Glutamatergic neuron (in vitro differentiated cells): ENCODE measurements around the gene SLCO2A1. TPM values are rescaled to one million over a fixed set of nuclear protein-coding genes. Genes with fewer than 3 reads are reported as not detected.

Experiments used
- DNase-seq: peaks from one replicate; pipeline ENCODE4 v3.0.0; 2022
- H3K27ac Mint-ChIP-seq: one replicate; pipeline ENCODE4 v1.8.0; 2020; ENCODE audit warnings: mild to moderate bottlenecking, mixed read lengths, inconsistent platforms; ENCODE audit not compliant: unreplicated experiment
- H3K27me3 Mint-ChIP-seq: one replicate; pipeline ENCODE4 v1.8.0; 2020; ENCODE audit warnings: mild to moderate bottlenecking, moderate library complexity, mixed read lengths, inconsistent platforms; ENCODE audit not compliant: unreplicated experiment
- H3K36me3 Mint-ChIP-seq: one replicate; pipeline ENCODE4 v1.8.0; 2020; ENCODE audit warnings: mild to moderate bottlenecking, mixed read lengths, inconsistent platforms; ENCODE audit not compliant: unreplicated experiment
- H3K4me1 Mint-ChIP-seq: one replicate; pipeline ENCODE4 v1.8.0; 2020; ENCODE audit warnings: mild to moderate bottlenecking, low read depth, mixed read lengths, inconsistent platforms; ENCODE audit not compliant: unreplicated experiment
- H3K4me3 Mint-ChIP-seq: one replicate; pipeline ENCODE4 v1.8.0; 2020; ENCODE audit warnings: mild to moderate bottlenecking, mixed read lengths, inconsistent platforms; ENCODE audit not compliant: unreplicated experiment
- H3K9me3 Mint-ChIP-seq: one replicate; pipeline ENCODE4 v1.8.0; 2020; ENCODE audit warnings: mild to moderate bottlenecking, moderate library complexity, mixed read lengths, inconsistent platforms; ENCODE audit not compliant: unreplicated experiment
- total RNA-seq: library from RNA; stranded (reverse); fragmentation: NEBNext Ultra II Directional; extraction: Animal tissue kit (Norgen Biotek cat#: 25700); gene quantifications from one replicate; pipeline ENCODE4 v1.2.1, GENCODE V29; 2021; ENCODE audit not compliant: unreplicated experiment
- TF ChIP-seq, protein P1 (sequence below): fragments of 200-600 bp; sonication (generic); IDR thresholded peaks from one replicate; pipeline ENCODE4 v1.5.0; 2021; ENCODE audit not compliant: partially characterized antibody, unreplicated experiment

SLCO2A1 gene
- total RNA-seq, 1 donor from 2014 or later, result not detected

DNA sequence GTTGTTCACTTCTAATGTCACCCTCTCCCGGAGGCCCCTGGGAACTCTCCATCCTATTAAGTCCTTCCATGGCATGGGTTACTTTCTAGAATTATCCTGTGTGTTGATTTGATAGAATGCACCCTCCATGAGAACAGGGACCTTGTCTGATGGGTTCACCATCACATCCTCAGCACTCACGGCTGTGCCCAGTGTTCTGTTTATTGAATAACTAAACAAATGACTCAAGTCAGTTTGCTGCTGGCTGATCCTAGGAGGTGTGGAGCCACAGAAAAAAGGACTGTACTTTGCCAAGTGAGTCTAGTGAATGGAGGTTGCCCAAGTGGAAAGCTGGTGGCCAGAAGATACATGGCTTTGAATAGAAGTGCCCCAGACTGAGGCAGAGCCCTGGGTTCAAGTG is 85.5 kb downstream of the SLCO2A1 start:
- Mint-ChIP-seq H3K27ac (no peak overlapping the region), H3K4me1 (no peaks in the 10 kb centered on the region), H3K4me3 (no peak overlapping the region), H3K9me3 (peaks cover 3% of the 10 kb centered on the region), H3K36me3 (no peaks in the 10 kb centered on the region), H3K27me3 (peaks cover 3% of the 10 kb centered on the region)
- no peak for DNase-seq
- TF ChIP-seq, protein P1, sequence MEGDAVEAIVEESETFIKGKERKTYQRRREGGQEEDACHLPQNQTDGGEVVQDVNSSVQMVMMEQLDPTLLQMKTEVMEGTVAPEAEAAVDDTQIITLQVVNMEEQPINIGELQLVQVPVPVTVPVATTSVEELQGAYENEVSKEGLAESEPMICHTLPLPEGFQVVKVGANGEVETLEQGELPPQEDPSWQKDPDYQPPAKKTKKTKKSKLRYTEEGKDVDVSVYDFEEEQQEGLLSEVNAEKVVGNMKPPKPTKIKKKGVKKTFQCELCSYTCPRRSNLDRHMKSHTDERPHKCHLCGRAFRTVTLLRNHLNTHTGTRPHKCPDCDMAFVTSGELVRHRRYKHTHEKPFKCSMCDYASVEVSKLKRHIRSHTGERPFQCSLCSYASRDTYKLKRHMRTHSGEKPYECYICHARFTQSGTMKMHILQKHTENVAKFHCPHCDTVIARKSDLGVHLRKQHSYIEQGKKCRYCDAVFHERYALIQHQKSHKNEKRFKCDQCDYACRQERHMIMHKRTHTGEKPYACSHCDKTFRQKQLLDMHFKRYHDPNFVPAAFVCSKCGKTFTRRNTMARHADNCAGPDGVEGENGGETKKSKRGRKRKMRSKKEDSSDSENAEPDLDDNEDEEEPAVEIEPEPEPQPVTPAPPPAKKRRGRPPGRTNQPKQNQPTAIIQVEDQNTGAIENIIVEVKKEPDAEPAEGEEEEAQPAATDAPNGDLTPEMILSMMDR, result no peak

DNA sequence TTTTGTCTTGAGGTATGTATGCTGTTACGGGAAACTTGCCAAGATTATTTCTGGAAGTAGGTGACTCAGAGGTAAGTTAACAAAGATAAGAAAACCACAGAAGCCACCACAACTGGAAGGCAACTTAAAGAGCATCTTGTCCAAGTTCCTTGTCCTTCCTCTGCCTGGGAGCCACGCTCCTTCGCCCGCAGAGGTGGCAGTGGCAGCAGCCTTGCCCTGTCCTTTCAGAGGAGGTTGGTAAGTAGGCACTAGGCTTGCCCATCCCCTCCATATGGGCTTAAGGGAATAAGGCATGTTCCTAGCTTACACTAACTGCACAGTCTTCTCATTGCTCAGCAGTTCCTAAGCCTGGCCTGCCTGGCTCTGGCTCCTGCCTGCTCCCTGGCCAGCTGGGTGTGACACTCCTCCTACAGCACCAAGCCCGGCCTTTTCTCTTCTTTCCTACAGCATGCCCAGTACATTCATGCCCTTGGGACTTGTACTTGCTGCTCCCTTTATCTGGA is 86.0 kb downstream of the SLCO2A1 start:
- H3K4me3 Mint-ChIP-seq, result no peak overlapping the region

DNA sequence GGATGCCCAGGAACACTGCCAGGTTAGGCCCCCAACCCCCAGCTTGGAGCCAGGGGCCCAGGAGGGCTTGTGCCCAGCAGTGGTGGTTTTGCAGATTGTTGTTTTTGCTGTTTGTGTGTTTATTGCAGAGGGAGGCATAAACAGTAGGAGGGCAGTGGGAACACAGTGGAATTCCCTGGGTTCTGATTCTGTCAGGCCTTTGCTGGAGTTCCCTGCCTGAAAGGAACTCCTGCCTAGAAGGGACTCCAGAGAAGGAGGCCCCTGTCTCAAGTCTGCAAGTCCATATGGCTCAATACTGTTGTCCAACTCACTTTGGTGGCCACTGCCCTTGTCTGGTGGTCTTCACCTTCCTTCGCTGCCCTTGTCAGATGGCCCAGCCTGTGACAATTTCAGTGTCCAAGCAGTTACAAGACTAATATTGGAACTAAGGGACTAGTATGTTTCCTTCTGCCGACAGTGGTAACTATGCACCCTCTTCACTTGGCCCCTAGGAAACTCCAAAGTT is 86.6 kb downstream of the SLCO2A1 start:
- Mint-ChIP-seq H3K9me3 (peaks cover 2% of the 10 kb centered on the region), H3K4me3 (no peak overlapping the region), H3K36me3 (no peaks in the 10 kb centered on the region), H3K27me3 (peaks cover 2% of the 10 kb centered on the region), H3K27ac (no peak overlapping the region), H3K4me1 (no peaks in the 10 kb centered on the region)
- no peak for DNase-seq
- TF ChIP-seq, protein P1, result no peak

More for the DNA sequence above, 86.0 kb downstream of the SLCO2A1 start:
- Mint-ChIP-seq H3K9me3 (peaks cover 2% of the 10 kb centered on the region), H3K4me1 (no peaks in the 10 kb centered on the region), H3K27ac (no peak overlapping the region), H3K36me3 (no peaks in the 10 kb centered on the region), H3K27me3 (peaks cover 2% of the 10 kb centered on the region)
- no peak for DNase-seq
- TF ChIP-seq, protein P1, result no peak

DNA sequence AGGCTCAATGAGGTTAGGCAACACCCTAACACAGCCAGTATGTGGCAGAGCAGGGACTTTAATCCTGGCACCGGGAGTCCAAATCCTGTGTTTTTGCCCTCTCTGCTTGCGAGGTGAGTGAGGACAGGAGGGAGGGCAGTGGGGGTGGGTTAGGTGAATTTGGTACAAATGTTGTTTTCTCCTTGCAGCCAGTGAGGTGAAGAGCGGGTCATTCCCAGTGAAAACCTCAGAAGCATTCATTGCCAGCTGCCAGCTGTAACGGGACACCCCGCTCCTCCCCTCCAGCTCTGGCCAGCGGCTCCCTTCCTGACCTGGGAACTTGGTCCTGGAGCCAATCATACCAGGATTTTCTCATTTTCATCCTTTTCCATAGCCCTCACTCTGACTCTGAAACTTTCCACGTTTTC is 88.3 kb downstream of the SLCO2A1 start:
- no peak for DNase-seq
- Mint-ChIP-seq H3K27ac (no peak overlapping the region), H3K9me3 (peaks cover 2% of the 10 kb centered on the region)

DNA sequence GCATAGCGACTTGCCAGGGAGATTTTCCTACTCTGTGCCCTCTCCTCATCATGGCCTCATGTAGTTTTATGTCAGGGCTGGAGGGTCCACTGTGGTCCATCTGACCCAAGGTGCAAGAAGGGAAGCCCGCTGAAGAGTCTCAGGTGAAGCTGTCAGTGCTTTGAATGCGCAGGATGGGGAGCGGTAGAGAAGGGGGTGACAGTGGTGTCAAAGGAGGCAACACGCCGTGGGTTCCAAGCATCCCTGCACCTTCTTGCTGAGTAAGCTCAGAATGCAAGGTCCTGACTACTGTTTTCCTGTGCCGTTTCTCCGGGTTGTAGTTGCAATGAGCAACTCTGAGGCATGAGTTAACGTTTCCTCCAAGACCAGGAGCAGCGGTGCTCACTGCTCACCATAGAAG is 89.2 kb downstream of the SLCO2A1 start:
- Mint-ChIP-seq H3K27ac (no peak overlapping the region), H3K36me3 (no peaks in the 10 kb centered on the region), H3K4me1 (no peaks in the 10 kb centered on the region), H3K9me3 (peaks cover 2% of the 10 kb centered on the region), H3K27me3 (no peaks in the 10 kb centered on the region), H3K4me3 (no peak overlapping the region)
- TF ChIP-seq, protein P1, result no peak
- DNase-seq, result no peak

More for the DNA sequence above, 88.3 kb downstream of the SLCO2A1 start:
- no peaks in the 10 kb centered on the region for H3K4me1 Mint-ChIP-seq
- H3K27me3 Mint-ChIP-seq, result no peaks in the 10 kb centered on the region
- TF ChIP-seq, protein P1, result no peak
- no peak overlapping the region for H3K4me3 Mint-ChIP-seq
- no peaks in the 10 kb centered on the region for H3K36me3 Mint-ChIP-seq
